COLO668 (cell line): ENCODE measurements around the gene HAUS1.

Source experiments
- DNase-seq: peaks from one replicate; lab custom pipeline; 2025; ENCODE audit not compliant: unreplicated experiment; lab: John Stamatoyannopoulos, UW

Gene HAUS1

DNA sequence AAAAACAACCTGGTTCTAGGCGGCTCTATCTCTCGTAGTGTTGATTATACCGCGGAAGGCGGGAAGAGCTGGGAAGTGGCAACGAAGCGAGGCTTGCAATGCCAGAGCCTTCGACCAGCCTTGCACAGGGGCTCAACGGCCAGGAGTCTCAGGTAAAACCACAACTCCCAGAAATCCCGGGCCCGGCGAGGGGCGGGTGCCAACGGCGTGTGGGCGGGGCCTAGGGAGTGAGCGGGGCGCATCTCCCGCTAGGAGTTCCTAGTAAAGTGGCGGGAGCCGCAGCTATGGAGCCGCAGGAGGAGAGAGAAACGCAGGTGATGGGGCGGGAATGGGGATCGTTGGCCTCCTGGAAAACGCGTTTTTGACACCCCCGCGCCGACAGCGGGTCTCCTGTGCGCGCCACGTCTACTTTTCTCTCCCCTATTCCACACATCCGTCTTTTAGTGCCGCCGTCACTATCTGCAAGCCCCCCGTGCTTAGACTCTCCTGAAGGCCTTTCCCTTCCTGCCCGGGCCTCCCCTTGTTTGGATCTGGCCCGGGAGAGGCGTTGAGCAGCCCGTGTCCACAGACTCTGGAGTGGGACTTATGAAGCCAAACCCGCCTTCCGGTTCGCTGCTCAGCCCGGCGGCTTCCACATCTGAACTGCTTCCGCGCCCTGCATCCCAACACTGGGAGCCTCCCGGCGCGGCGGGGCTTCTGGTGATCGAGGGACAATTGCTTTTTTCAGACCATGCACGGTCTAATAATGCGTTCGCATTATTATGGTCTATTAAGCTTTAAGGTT, at the start of gene HAUS1:
Gene HAUS1, plus strand, starts transcription at position 258 of the 784 bp plus-strand sequence. Its CDS starts 27 bp downstream, at position 285.
- peak; percentile 97 for DNase-seq

GRCh38 chr18:46054956-46055837, 49.0 kb upstream of the HAUS1 start:
- DNase-seq, result no peak

GRCh38 chr18:46055838-46056230, 48.4 kb upstream of the HAUS1 start:
- DNase-seq, result no peak

GRCh38 chr18:46060359-46060841, 43.8 kb upstream of the HAUS1 start:
- DNase-seq, result no peak

DNA sequence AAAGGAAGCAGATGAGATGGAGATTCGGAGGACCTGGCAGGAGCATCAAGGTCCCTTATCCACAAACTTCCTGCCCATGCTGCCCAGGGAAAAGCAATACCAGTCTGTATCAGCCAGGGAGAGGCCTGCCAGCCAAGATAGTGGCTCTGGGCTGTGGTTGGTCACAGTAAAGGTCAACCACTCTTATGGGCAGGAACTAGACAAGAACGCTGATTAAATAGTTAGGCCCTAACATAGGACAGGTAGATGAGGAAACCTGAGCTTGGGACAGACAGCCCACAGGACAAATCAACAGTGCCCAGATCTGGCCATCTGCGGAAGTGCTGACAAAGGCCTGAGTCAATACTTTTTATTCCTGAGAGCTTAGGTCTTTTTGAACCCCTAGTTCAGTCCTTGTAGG, 42.8 kb upstream of the HAUS1 start:
- no peak for DNase-seq

DNA sequence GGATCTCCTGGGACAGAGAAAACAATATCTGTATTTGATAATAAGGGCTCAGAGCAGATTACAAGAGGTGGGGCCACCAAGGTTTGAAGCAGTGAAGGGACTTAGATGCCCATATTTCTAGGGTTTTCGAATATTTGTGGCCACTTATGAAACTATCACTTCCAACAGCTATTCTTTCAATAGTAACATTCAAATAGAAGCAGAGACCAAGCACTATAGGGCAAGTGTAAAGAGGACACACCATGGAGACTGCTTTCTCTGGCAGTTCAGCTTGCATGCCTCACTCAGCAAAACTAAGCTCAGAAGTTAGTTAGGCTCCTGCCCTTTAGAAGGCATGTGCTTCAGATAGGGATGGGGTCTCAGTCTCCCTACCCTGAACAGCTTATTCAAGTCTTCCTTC, 42.4 kb upstream of the HAUS1 start:
- no peak for DNase-seq

DNA sequence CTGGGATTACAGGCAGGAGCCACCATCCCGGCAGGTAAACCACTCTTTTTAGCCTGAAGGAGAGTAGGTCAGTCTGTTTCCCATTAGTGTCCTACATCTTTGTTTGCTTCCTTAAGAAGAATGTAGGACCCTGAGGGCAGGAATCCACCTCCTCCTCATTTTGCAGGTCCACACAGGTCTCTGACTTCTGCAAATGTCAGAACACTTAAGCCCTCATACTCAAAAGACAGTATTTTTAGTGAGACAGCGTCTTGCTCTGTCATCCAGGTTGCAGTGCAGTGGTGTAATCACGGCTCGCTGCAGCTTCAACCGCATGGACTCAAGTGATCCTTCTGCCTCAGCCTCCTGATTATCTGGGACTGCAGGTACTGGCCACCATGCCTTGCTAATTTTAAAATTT, 41.4 kb upstream of the HAUS1 start:
- DNase-seq, result no peak

DNA sequence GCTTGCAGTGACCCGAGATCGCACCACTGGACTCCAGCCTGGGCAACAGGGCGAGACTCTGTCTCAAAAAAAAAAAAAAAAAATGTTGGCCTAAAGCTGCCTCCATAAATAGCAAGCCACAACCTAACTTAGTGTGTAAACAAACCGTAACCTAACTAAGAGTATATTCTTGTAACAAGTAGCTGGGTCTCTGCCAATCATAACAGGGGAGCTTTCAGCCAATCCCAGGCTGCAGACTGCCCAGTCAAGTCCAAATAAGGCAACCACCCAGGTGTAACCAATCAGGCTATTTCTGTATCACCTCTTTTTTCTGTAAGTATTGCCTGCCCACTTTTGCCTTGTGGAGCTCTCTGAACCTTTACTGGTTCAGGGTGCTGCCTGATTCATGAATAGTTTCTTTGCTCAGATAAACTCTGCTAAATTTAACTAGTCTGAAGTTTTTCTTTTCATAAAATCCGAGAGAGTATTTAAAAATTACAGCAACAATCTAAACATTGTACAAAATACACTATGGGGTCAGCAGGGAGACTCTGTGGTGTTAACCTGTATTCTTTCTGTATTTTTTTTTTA, 36.7 kb upstream of the HAUS1 start:
- DNase-seq, result no peak

- no peak for DNase-seq
These were observed 35.4 kb upstream of the HAUS1 start for GRCh38 chr18:46068763-46069162.

DNA sequence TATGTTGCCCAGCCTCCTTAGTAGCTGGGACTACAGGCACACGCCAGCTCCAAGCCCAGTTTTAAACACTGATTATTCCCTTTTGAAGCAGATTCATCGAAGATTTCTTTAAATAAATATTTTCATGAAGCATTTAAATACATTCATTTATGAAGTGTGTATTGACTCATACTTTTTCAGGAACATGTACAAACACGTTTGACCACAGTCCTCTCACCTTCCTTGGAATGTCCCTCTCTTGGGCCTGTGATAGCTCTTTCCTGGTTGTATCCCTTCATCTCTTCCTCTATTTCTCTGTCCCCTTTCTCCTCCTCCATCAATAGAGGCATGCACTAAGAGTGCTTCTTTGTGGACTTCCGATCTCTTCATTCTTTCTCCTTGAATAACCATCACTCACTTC, 34.7 kb upstream of the HAUS1 start:
- no peak for DNase-seq

GRCh38 chr18:46070232-46070631, 34.0 kb upstream of the HAUS1 start:
- no peak for DNase-seq

- no peak for DNase-seq
These were observed 33.2 kb upstream of the HAUS1 start for GRCh38 chr18:46070815-46071652.

- peak; percentile 58 for DNase-seq
These were observed 32.4 kb upstream of the HAUS1 start, which contains the start of gene PSTPIP2 for GRCh38 chr18:46071653-46072375. PSTPIP2 (minus strand) TSS chr18:46072260; CDS start chr18:46072188, 72 bp downstream.

DNA sequence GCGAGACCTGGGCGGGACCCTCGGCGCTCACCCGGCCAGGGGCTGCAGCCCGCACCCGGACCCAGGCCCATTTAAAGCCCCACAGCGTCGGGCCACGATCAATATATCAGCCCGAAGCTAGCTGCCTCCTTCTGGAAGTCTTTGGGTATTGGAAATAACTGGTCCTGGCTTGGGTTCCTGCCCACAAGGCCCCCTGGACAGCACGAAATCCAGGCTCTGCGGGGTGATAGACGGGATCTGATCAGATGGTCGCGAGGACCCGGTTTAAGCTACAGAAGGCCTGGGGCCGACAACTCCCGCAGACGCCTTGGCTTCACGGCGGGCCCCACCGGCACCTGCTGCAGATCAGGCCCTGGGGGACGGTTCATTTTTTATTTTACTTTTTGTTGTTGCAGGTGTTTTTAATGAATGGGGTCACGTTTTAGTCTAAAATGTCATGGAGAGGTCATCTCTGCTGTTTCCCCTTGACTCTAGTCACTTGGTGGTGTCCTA, 31.8 kb upstream of the HAUS1 start:
- no peak for DNase-seq

DNA sequence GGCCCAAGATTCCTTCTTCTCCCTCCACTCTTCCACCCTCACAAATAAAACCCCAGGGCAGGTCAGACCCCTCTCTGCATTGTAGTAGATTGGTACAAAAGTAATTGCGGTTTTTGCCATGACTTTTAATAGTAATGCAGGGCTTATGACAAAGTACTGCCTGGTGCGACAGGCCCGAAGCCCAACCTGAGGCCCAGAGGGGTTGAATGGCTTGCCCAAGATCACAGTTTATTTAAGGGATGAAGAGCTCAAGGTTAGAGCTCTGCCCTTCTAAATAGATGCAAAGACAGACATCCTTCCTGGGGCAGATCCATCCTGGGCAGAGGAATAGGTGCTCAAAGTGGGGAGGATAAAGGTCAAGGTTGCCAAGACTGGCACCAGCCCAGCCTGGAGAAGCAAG, 31.2 kb upstream of the HAUS1 start:
- DNase-seq, result no peak

DNA sequence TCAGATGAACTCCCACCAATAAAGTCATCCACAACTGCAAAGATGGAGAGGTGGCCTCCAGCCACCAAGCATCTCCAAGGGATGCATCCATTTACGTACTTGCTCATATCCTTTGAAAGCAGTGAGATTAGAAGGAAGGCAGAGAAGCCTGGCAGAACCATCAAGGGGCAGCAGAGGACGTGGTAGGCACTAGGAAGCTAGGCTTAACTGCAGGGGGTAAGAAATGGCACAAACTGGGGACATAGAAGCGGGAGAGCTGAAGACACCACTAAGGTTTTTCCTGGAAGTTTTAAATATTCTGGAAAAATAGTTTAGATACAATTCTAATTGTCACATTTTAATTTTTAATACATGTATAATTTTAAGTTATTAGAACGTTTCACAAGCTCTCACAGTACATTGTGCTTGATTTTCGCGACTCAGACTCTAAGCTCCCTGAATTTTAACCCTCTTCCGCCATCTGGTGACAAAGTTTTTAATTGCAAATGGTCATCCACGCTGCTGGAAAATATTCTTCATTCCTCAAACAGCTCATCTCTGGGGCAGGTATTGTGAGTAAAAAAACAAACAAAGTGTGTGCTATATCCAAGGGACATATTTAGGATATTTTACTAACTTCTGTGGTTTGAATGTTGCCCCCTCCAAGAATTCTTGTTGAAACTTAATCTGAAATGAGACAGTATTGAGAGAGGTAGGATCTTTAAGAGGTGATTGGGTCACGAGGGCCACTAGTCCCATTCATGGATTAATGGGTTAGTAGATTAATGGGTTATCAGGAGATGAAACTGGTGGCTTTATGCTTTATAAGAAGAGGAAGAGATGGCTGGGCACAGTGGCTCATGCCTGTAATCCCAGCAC, 30.5 kb upstream of the HAUS1 start:
- DNase-seq, result peak; percentile 49

- DNase-seq, result no peak
These were observed 24.8 kb upstream of the HAUS1 start for GRCh38 chr18:46079336-46079735.

- no peak for DNase-seq
These were observed 24.0 kb upstream of the HAUS1 start for GRCh38 chr18:46080156-46080555.

- no peak for DNase-seq
These were observed 19.8 kb upstream of the HAUS1 start for GRCh38 chr18:46084431-46084830.
